Stimulated activated naive CD4-positive, alpha-beta T cell treated with Interleukin-2 at 50 U/mL for 16 hours (primary cell): ENCODE results near the gene ROR2.

Experiments
- DNase-seq: peaks from one replicate; lab custom pipeline; 2025; lab: John Stamatoyannopoulos, UW

Gene ROR2

GRCh38 chr9:91840882-91841281 lies 109.1 kb downstream of the ROR2 start:
- DNase-seq: no peak

GRCh38 chr9:91840469-91840868 lies 109.6 kb downstream of the ROR2 start:
- no peak for DNase-seq

- no peak for DNase-seq
These were observed 110.0 kb downstream of the ROR2 start for GRCh38 chr9:91839926-91840465.

- no peak for DNase-seq
These were observed 111.9 kb downstream of the ROR2 start for GRCh38 chr9:91837981-91838731.

- no peak for DNase-seq
These were observed 113.5 kb downstream of the ROR2 start for GRCh38 chr9:91836515-91836914.

GRCh38 chr9:91835632-91836031 lies 114.4 kb downstream of the ROR2 start:
- no peak for DNase-seq

GRCh38 chr9:91835216-91835615 lies 114.8 kb downstream of the ROR2 start:
- no peak for DNase-seq

GRCh38 chr9:91834740-91835139 lies 115.3 kb downstream of the ROR2 start:
- no peak for DNase-seq

- DNase-seq: no peak
These were observed 116.2 kb downstream of the ROR2 start for GRCh38 chr9:91833878-91834255.

- no peak for DNase-seq
These were observed 116.7 kb downstream of the ROR2 start for GRCh38 chr9:91833096-91833877.

GRCh38 chr9:91832322-91832721 lies 117.7 kb downstream of the ROR2 start:
- no peak for DNase-seq

- DNase-seq: no peak
These were observed 124.2 kb downstream of the ROR2 start for GRCh38 chr9:91825866-91826265.

GRCh38 chr9:91825422-91825821 lies 124.6 kb downstream of the ROR2 start:
- DNase-seq: no peak

- no peak for DNase-seq
These were observed 125.3 kb downstream of the ROR2 start for GRCh38 chr9:91824601-91825305.

- DNase-seq: no peak
These were observed 125.9 kb downstream of the ROR2 start for GRCh38 chr9:91824151-91824550.

GRCh38 chr9:91820949-91821880 lies 128.8 kb downstream of the ROR2 start:
- DNase-seq: no peak

- no peak for DNase-seq
These were observed 129.8 kb downstream of the ROR2 start for GRCh38 chr9:91820126-91820750.

GRCh38 chr9:91818647-91819403 lies 131.2 kb downstream of the ROR2 start:
- no peak for DNase-seq

- no peak for DNase-seq
These were observed 131.8 kb downstream of the ROR2 start for GRCh38 chr9:91818225-91818585.

GRCh38 chr9:91817493-91818224 lies 132.4 kb downstream of the ROR2 start:
- no peak for DNase-seq
